Lower lobe of right lung (tissue), 2 donors: ENCODE results near the gene FLT1. TPM values are rescaled to one million over a fixed set of nuclear protein-coding genes. Genes with fewer than 3 reads are reported as not detected.

Experiments used
- ATAC-seq, 2 donors: fragments of 200-7000 bp; cut with Tn5 transposase; one replicate each; pipeline ENCODE4 v1.9.1; 2020 to 2022; ENCODE audit warnings: mild to moderate bottlenecking in 2 of 2, moderate library complexity in 2 of 2
- DNase-seq: peaks from one replicate; pipeline ENCODE4 v3.0.0-alpha.2; 2020
- H3K27ac ChIP-seq: fragments of 200-600 bp; one replicate; pipeline ENCODE4 v1.8.0; 2022
- H3K27me3 ChIP-seq: fragments of 200-600 bp; one replicate; pipeline ENCODE4 v1.8.0; 2022; ENCODE audit warnings: low read depth
- H3K36me3 ChIP-seq: fragments of 200-600 bp; one replicate; pipeline ENCODE4 v1.8.0; 2022; ENCODE audit warnings: mild to moderate bottlenecking
- H3K4me1 ChIP-seq: fragments of 200-600 bp; one replicate; pipeline ENCODE4 v1.8.0; 2022
- H3K4me3 ChIP-seq: fragments of 200-600 bp; one replicate; pipeline ENCODE4 v1.8.0; 2022; ENCODE audit warnings: mild to moderate bottlenecking
- H3K9me3 ChIP-seq: fragments of 200-600 bp; one replicate; pipeline ENCODE4 v1.8.0; 2022
- CTCF ChIP-seq: fragments of 200-600 bp; IDR thresholded peaks from one replicate; pipeline ENCODE4 v1.8.0; 2022; ENCODE audit warnings: antibody characterized with exemption, mild to moderate bottlenecking
- intact Hi-C: fragments of 100-400 bp; cut with DNase I; formaldehyde crosslinking; loops from one replicate; pipeline ENCODE4 v1.11.0; 2022
- total RNA-seq: library from RNA; stranded (reverse); fragmentation: NEBNext Ultra II Directional; extraction: Animal tissue kit (Norgen Biotek cat#: 25700); gene quantifications from one replicate; pipeline ENCODE4 v1.2.1, GENCODE V29; 2021
- donor health status: DM: no; HTN: yes; CAD: no; lungs with severe emphysema.

FLT1 gene
- total RNA-seq, 1 donor from 2014 or later: 41.9 TPM

GRCh38 chr13:28499609-28500008 lies 4.7 kb upstream of the FLT1 start:
- H3K36me3 ChIP-seq: no peaks in the 10 kb centered on the region
- intact Hi-C loops: no loop called here
- H3K9me3 ChIP-seq: no peaks in the 10 kb centered on the region
- H3K4me3 ChIP-seq: no peak overlapping the region
- ATAC-seq: no peak
- H3K27me3 ChIP-seq: peaks cover 21% of the 10 kb centered on the region
- H3K27ac ChIP-seq: no peak overlapping the region
- peaks cover 23% of the 10 kb centered on the region for H3K4me1 ChIP-seq
- TF ChIP-seq CTCF: no peak
- DNase-seq: no peak

- no peak for TF ChIP-seq CTCF
- ATAC-seq (no peak), DNase-seq (no peak)
- Histone ChIP-seq H3K4me1 (peaks cover 33% of the 10 kb centered on the region), H3K4me3 (no peak overlapping the region), H3K27ac (no peak overlapping the region), H3K27me3 (peaks cover 31% of the 10 kb centered on the region), H3K36me3 (no peaks in the 10 kb centered on the region), H3K9me3 (no peaks in the 10 kb centered on the region)
- intact Hi-C loops: no loop called here
Measured at GRCh38 chr13:28498481-28499115, 3.7 kb upstream of the FLT1 start.

- Histone ChIP-seq H3K36me3 (no peaks in the 10 kb centered on the region), H3K4me3 (no peak overlapping the region), H3K27me3 (peaks cover 44% of the 10 kb centered on the region), H3K4me1 (peaks cover 36% of the 10 kb centered on the region), H3K9me3 (no peaks in the 10 kb centered on the region), H3K27ac (no peak overlapping the region)
- ATAC-seq (no peak), DNase-seq (no peak)
- intact Hi-C loops: no loop called here
- no peak for TF ChIP-seq CTCF
Measured at GRCh38 chr13:28497143-28497876, 2.4 kb upstream of the FLT1 start.

GRCh38 chr13:28496188-28496564 lies 1.2 kb upstream of the FLT1 start:
- intact Hi-C loops: no loop called here
- Histone ChIP-seq H3K9me3 (no peaks in the 10 kb centered on the region), H3K36me3 (no peaks in the 10 kb centered on the region), H3K4me3 (peak overlapping the region; percentile 64), H3K27ac (no peak overlapping the region), H3K4me1 (peaks cover 31% of the 10 kb centered on the region), H3K27me3 (peaks cover 54% of the 10 kb centered on the region)
- peak; percentile 41 to 42 for ATAC-seq
- no peak for TF ChIP-seq CTCF
- DNase-seq: no peak

- no peak for DNase-seq
- H3K27me3 ChIP-seq: peaks cover 59% of the 10 kb centered on the region
- no peaks in the 10 kb centered on the region for H3K9me3 ChIP-seq
- no peak for ATAC-seq
- intact Hi-C loops: no loop called here
- no peaks in the 10 kb centered on the region for H3K36me3 ChIP-seq
- peaks cover 31% of the 10 kb centered on the region for H3K4me1 ChIP-seq
- peak overlapping the region; percentile 70 for H3K27ac ChIP-seq
- H3K4me3 ChIP-seq: peak overlapping the region; percentile 64
- peak; percentile 11 for TF ChIP-seq CTCF
Measured at GRCh38 chr13:28495538-28496187, 735 bp upstream of the FLT1 start.
